HG02571 (cell line): ENCODE data around the gene GSK3A.

Source experiments
- ATAC-seq: cut with Tn5 transposase; IDR thresholded peaks from one replicate; pipeline ENCODE4 v1.9.1; 2021; ENCODE audit warnings: mild to moderate bottlenecking, moderate library complexity; ENCODE audit not compliant: unreplicated experiment

The GSK3A gene

GRCh38 chr19:42281146-42281826, 38.9 kb upstream of the GSK3A start:
- ATAC-seq, result no peak

- ATAC-seq, result no peak
Measured at GRCh38 chr19:42280815-42281145, 38.4 kb upstream of the GSK3A start.

- ATAC-seq, result no peak
Measured at GRCh38 chr19:42279902-42280814, 37.8 kb upstream of the GSK3A start.

- no peak for ATAC-seq
Measured at GRCh38 chr19:42279155-42279901, 36.9 kb upstream of the GSK3A start.

GRCh38 chr19:42278452-42279154, 36.2 kb upstream of the GSK3A start:
- no peak for ATAC-seq

- ATAC-seq, result no peak
Measured at GRCh38 chr19:42277821-42278451, 35.5 kb upstream of the GSK3A start.

- no peak for ATAC-seq
Measured at GRCh38 chr19:42276821-42277220, 34.4 kb upstream of the GSK3A start.

- ATAC-seq, result no peak
Measured at GRCh38 chr19:42276284-42276683, 33.9 kb upstream of the GSK3A start.

- no peak for ATAC-seq
Measured at GRCh38 chr19:42275517-42275916, 33.1 kb upstream of the GSK3A start.

- no peak for ATAC-seq
Measured at GRCh38 chr19:42275103-42275502, 32.7 kb upstream of the GSK3A start.

GRCh38 chr19:42274065-42274682, 31.8 kb upstream of the GSK3A start:
- ATAC-seq, result no peak

- ATAC-seq, result no peak
Measured at GRCh38 chr19:42273407-42274064, 31.1 kb upstream of the GSK3A start.

- ATAC-seq, result no peak
Measured at GRCh38 chr19:42272989-42273406, 30.6 kb upstream of the GSK3A start.

- ATAC-seq, result no peak
Measured at GRCh38 chr19:42272535-42272897, 30.1 kb upstream of the GSK3A start.

- ATAC-seq, result no peak
Measured at GRCh38 chr19:42271861-42272534, 29.6 kb upstream of the GSK3A start.

- ATAC-seq, result no peak
Measured at GRCh38 chr19:42271045-42271419, 28.6 kb upstream of the GSK3A start.

GRCh38 chr19:42270346-42271044, 28.1 kb upstream of the GSK3A start:
- no peak for ATAC-seq
